Measurements from ENCODE around the gene LRFN2.

GRCh38 chr6:40634429-40634828 lies 47.3 kb upstream of the LRFN2 start:
- TF ChIP-seq CTCF (conservative IDR thresholded peaks at IDR 0.05; ENCODE audit: low read depth in 2 of 2) (no peak), POLR2AphosphoS5 (IDR thresholded peaks at IDR 0.05; ENCODE audit: low read depth) (no peak), CREB1 (CRISPR knock-in tag; IDR thresholded peaks at IDR 0.05; ENCODE audit: low read depth) (no peak), EZH2 (IDR thresholded peaks at IDR 0.05; ENCODE audit: low read depth, unreplicated experiment) (no peak), EZH2phosphoT487 (IDR thresholded peaks at IDR 0.05; ENCODE audit: unreplicated experiment) (no peak), STAT1 (IDR thresholded peaks at IDR 0.05; ENCODE audit: unreplicated experiment) (no peak), JUNB (IDR thresholded peaks at IDR 0.05; ENCODE audit: unreplicated experiment) (no peak), ZNF114 (CRISPR knock-in tag; IDR thresholded peaks at IDR 0.05) (no peak), REST (IDR thresholded peaks at IDR 0.05; ENCODE audit: unreplicated experiment) (no peak), ETS1 (IDR thresholded peaks at IDR 0.05) (no peak)

Data from GM23338 (cell line).